IPS-18c (cell line): ENCODE data around the gene SKI.

Experiments
- H3K4me3 ChIP-seq: 2 replicates; pipeline ENCODE4 v1.7.0; 2013; ENCODE audit warnings: low read depth, mild to moderate bottlenecking, low read length, moderate library complexity; ENCODE audit not compliant: insufficient read depth
- H3K9me3 ChIP-seq: one replicate; pipeline ENCODE4 v1.6.1; 2013; ENCODE audit warnings: mild to moderate bottlenecking, low read length, moderate library complexity; ENCODE audit not compliant: control insufficient read depth, insufficient read depth

The SKI gene

GRCh38 chr1:2350501-2350900 lies 122.4 kb downstream of the SKI start:
- Histone ChIP-seq H3K9me3 (no peaks in the 10 kb centered on the region), H3K4me3 (no peak overlapping the region)

DNA sequence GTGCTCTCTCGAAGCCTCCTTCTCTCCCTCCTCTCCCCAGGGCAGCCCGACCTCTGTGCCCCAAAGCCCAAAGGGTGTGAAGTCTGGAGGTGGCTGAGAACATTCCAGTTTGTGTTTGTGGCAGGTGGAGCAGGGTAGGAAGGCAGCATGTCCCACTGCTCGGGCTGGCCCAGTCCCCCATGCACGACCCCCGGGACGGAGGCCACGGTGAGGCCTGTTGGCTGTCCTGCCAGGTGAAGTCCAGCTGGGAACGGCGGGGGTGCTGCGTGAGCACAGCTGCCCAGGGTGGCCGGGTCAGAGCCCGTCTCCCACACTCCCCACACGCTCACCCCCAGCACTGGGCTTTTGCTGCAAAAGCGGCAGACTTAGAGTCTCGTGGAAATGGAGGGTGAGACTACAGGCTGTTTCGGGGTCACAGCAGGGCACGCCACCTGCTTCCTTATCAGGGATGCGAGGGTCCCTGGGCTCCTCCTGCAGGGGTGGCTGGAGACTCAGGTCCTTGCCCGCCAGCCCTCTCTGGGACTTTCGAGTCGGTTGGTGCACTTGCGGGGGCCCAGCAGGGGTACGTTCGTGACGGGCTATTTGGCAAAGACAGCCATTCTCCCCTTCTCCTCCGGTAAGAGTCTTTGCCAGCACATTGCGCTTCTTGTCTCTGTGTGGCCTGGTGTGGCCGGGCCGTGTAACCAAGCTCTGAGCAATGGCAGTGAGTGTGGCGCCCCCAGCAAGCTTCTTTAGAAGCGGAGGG lies 123.0 kb downstream of the SKI start:
- Histone ChIP-seq H3K4me3 (no peak overlapping the region), H3K9me3 (no peaks in the 10 kb centered on the region)

GRCh38 chr1:2351723-2352122 lies 123.6 kb downstream of the SKI start:
- no peak overlapping the region for H3K4me3 ChIP-seq
- no peaks in the 10 kb centered on the region for H3K9me3 ChIP-seq

DNA sequence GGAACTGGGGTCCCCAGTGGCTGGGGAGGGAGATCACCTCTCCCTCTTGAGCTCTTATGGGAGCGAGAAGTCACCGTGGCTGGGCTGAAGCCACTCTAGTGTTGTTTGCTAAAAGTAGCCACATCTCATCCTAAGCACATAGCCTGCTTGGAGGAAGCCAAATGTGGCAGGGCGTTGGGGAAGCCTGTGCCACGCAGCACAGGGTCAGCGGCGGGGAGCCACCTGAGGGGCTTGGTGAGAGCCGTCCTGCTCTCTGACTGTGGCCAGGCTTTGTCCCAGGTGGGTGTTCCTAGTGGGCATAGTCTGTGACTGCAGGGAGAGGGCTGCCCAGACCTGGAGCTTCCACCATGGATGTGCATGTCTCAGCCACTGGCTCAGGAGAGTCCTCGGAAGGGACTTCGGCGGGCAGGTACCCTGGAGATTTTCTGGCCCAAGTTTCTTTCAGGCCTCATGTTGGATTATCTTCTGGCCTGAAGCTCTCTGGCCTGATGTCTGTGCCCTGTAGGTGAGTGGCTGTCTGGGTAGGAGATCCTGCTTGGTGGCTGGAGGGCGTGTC lies 124.3 kb downstream of the SKI start:
- no peaks in the 10 kb centered on the region for H3K9me3 ChIP-seq

GRCh38 chr1:2352897-2353550 lies 124.9 kb downstream of the SKI start:
- H3K9me3 ChIP-seq: no peaks in the 10 kb centered on the region
- H3K4me3 ChIP-seq: no peak overlapping the region

More for the DNA sequence above, 124.3 kb downstream of the SKI start:
- no peak overlapping the region for H3K4me3 ChIP-seq

DNA sequence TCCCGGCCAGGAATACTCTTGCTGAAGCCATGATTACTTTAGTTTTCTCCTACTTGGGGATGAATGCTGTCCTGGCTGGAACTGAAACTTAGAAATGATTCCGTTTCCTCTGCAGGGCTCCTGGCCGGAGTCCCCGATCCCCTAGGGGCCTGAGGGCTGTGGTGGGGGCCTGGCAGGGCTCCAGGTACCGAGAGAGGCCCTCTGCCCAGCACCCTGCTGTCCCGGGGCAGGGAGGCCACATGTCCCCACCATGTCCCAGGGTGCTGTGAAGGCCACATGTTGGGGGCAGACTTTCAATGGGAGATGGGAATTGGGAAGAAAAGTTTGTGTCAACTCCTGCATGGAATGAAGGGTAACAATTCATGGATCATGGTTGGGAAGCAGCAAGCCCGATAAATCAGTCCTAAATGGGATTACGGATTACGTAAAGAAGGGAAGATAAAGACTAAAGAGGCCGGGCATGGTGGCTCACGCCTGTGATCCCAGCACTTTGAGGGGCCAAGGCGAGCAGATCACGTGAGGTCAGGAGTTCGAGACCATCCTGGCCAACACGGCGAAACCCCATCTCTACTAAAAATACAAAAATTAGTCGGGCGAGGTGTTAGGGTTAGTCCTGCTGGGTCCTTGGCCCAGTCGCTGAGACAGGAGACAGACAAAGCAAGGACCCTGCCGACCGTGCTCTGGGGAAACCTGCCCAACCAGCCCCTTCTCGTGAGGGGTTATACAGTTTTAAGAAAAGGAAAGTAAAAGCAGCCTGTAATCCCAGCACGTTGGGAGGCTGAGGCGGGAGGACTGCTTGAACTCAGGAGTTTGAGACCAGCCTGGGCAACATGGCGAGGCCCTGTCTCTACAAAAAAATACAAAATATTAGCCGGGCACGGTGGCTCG lies 125.7 kb downstream of the SKI start:
- no peak overlapping the region for H3K4me3 ChIP-seq
- H3K9me3 ChIP-seq: no peaks in the 10 kb centered on the region

DNA sequence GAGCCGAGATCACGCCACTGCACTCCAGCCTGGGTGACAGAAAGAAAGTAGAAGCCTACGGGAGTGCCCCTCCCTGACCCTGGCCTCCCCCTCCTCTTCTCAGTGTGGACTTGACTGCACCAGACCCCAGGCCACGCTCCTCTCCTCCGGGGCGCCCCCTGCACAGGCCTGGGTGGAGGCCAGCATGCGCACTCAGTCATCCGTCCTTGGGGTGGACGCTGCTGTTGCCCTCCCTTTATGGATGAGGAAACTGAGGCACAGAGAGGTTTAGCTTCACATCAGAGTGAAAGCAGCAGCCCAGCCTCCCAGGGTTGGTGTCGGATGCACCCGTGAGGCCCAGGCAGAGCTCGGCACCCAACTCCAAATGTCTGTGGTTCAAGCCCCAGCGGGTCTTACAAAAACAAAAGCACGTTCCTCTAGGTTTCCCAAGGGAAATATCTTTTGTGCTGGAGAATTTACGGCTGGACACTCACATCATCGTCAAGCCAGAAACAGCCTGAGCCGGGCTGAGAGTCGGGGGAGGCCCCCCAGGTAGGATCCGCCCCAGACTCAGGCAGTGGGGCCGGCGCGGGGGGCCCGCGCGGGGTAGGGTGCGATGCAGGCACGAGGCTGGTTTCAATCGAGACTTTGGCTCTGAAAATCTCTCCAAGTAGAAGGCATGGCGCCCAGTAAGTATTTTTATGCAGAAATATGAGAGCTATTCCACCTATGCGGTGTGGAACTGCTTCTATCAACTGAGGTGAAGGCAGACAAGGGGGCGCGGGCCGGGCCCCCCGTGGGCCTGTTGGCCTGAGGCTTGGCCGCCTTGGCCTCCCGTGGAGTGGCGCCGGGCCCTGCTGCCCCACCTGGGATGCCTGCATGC lies 126.6 kb downstream of the SKI start:
- Histone ChIP-seq H3K9me3 (no peaks in the 10 kb centered on the region), H3K4me3 (no peak overlapping the region)

DNA sequence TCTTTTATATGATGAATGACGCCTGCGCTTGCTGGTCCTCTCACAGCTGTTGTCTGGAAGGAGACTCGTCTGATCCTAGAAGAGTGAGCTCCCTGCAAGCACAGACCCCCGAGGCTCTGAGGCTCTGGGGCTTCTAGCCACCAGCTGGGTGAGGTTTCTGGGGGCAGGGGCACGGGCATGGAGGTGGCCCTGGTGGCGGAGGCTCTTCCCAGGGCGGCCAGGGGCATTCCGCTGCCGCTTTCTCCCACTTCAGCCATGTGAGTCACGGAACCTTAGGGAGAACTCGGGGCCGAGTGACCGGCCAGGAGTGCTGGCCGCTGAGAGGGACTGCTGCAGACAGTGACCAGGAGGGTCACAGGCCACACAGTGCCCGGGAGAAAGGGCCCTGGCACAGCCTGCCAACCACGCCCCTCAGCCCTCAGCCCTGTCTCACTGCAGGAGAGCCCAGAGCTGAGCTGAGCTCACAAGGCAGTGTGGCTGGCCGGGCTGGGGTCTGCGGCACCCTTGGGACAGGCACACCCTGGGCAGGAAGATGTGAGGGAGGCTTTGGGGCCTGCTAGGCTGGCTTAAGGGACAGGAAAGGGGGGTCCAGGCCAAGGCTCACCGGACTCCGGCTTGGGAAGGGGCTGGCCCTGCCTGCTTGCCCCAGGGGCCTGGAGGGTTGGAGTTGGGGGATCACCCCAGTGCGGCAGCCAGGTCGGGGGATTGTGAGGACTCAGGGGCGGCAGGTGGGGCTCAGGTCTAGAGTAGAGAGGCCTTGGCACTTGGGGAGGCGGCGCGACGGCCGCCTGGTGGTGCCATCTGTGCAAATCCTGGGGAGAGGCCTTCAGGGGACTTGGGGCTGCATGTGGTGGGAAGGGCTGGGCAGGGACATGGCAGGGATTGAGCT lies 127.5 kb downstream of the SKI start:
- H3K4me3 ChIP-seq: no peak overlapping the region
- no peaks in the 10 kb centered on the region for H3K9me3 ChIP-seq

GRCh38 chr1:2356401-2356800 lies 128.3 kb downstream of the SKI start:
- no peak overlapping the region for H3K4me3 ChIP-seq
- H3K9me3 ChIP-seq: no peaks in the 10 kb centered on the region

DNA sequence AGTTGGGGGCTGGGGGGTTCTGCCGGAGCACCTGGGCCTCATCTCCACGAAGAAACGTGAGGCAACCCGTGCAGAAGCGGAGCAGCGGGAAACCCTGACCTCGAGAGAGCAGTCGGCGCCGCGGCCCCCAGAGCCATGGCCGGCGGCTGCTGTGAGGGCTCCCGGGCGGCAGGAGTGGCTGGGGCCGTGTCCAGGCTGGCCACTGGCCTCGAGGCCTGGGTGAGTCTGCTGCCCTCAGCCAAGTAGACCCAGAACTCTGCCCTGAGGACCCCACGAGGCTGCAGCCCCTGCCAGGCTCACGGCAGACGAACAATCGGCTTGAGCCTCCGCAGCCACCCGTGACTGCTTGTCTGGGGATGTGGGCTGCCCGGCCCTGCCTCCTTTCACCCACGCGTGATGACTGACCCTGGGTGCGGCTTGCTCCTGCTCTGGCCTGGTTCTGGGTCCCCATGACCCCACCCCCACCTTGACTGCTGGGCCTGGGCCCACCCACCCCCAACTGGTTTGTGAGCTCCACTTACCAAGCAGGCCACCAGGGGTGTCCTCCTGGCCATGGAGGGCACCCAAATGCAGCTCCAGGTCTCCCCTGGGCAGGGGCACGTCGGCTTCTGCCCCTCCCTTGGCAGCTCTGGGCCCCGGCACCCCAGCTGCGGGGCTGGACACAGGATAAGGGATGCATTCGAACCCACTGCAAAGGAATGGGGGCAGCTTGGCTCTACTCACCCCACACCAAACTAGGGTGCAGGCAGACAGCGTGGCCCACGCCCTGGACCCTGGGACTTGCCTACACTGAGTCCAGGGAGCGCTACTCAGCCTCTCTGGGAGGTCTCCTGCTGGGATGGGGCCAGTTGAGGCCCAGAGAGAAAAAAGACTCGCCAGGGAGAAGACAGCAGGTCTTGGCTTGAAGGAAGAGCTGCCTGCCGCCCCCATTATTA lies 129.1 kb downstream of the SKI start:
- no peak overlapping the region for H3K4me3 ChIP-seq

DNA sequence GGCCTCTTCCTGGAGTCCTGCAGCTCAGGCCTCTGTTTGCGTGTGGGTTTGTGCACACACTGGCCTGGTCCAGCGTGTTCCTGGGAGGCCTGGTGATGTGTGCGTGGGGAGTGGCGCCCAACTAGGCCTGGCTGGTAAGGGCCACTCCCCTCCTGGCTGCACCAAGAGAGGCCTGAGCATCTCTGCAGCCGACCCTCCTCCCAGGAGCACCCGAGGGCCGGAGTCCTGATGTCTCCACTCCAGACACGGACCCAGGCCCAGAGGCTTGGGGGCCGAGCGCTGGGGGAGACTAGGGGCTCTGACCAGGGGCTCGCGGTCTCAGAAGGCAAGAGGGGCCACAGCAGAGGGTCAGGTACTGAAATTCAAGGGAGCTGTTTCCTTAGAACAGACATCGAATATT lies 130.0 kb downstream of the SKI start:
- Histone ChIP-seq H3K4me3 (no peak overlapping the region), H3K9me3 (no peaks in the 10 kb centered on the region)

More for the DNA sequence above, 129.1 kb downstream of the SKI start:
- H3K9me3 ChIP-seq: no peaks in the 10 kb centered on the region

DNA sequence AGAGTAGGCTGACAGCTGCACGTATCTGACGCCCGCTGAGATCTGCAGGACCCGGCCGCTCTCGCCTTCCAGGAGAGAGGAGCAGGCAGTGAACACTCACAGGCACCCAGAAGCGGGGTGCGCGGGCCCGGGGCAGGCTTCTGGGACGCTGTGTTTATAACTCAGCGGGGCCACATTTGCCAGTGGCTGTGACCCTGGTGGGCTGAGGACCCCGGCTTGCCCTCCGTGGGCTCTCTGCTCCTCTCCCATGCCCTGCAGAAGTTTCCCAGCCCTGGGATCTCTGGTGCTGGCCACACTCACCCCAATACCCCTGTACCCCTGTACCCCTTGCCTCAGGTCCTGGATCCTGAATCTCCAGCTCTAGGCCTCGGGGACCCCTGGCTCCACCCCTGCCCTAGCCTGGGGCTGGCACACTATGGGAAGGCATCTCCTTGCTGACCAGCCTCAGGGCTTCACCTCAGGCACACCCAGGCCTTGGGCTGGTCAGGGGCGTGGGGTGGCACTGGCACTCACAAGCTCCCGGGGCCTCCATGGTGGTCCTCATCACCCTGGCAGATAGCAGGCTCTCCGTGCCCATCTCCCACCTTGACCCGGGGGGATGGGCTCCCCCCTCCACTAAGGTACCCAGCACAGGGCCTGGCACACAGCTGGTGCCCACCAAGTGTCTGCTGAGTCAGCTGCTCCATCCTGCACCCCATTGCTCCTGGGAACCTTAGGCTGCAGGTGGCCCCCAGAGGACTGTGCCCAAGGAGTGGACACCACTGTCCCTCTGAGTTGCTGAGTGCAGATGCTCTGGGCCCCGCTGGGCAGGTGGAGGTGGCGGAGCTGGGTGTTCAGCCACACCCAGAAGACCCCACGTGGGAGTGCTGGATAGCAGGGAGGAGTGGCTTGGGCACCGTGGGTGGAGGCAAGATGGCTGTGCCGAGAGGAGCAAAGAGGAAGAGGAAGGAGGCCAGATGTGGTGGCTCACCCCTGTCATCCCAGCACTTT lies 130.8 kb downstream of the SKI start:
- Histone ChIP-seq H3K4me3 (no peak overlapping the region), H3K9me3 (no peaks in the 10 kb centered on the region)
